ENCODE measurements around the gene MCU.

The MCU gene

GRCh38 chr10:72925951-72926465 lies 234.1 kb downstream of the MCU start:
- 89 to 92% methylated on average over 3 of the region's 3 CpGs for WGBS, 2 experiments
- Histone ChIP-seq H3K9me3 (ENCODE audit: control insufficient read depth, low read length) (no peaks in the 10 kb centered on the region), H3K36me3 (ENCODE audit: control insufficient read depth, insufficient read depth, low read length) (no peaks in the 10 kb centered on the region)

GRCh38 chr10:72927485-72927884 lies 235.5 kb downstream of the MCU start:
- Histone ChIP-seq H3K27ac (ENCODE audit: insufficient read depth, low read depth, low read length, poor library complexity, severe bottlenecking) (no peak overlapping the region), H3K36me3 (ENCODE audit: control insufficient read depth, insufficient read depth, low read length) (no peaks in the 10 kb centered on the region), H3K9me3 (ENCODE audit: control insufficient read depth, low read length) (no peaks in the 10 kb centered on the region), H3K4me1 (ENCODE audit: control insufficient read depth, insufficient read depth, low read length) (no peaks in the 10 kb centered on the region), H3K4me3 (ENCODE audit: insufficient read depth, low read depth, low read length) (no peak overlapping the region), H3K27me3 (ENCODE audit: control insufficient read depth, insufficient read depth, low read length, poor library complexity, severe bottlenecking) (no peaks in the 10 kb centered on the region)
- 90% methylated on average over 5 of the region's 5 CpGs for WGBS, 2 experiments

More at GRCh38 chr10:72925951-72926465, 234.1 kb downstream of the MCU start:
- Histone ChIP-seq H3K4me1 (ENCODE audit: control insufficient read depth, insufficient read depth, low read length) (no peaks in the 10 kb centered on the region), H3K4me3 (ENCODE audit: insufficient read depth, low read depth, low read length) (no peak overlapping the region), H3K27ac (ENCODE audit: insufficient read depth, low read depth, low read length, poor library complexity, severe bottlenecking) (no peak overlapping the region), H3K27me3 (ENCODE audit: control insufficient read depth, insufficient read depth, low read length, poor library complexity, severe bottlenecking) (no peaks in the 10 kb centered on the region)

- Histone ChIP-seq H3K4me1 (ENCODE audit: control insufficient read depth, insufficient read depth, low read length) (no peaks in the 10 kb centered on the region), H3K9me3 (ENCODE audit: control insufficient read depth, low read length) (no peaks in the 10 kb centered on the region), H3K36me3 (ENCODE audit: control insufficient read depth, insufficient read depth, low read length) (no peaks in the 10 kb centered on the region), H3K27me3 (ENCODE audit: control insufficient read depth, insufficient read depth, low read length, poor library complexity, severe bottlenecking) (no peaks in the 10 kb centered on the region), H3K27ac (ENCODE audit: insufficient read depth, low read depth, low read length, poor library complexity, severe bottlenecking) (no peak overlapping the region), H3K4me3 (ENCODE audit: insufficient read depth, low read depth, low read length) (no peak overlapping the region)
- WGBS, 2 experiments: 93 to 94% methylated on average over 5 of the region's 5 CpGs
Measured at GRCh38 chr10:72928798-72929197, 236.9 kb downstream of the MCU start.

- H3K27ac ChIP-seq (ENCODE audit: insufficient read depth, low read depth, low read length, poor library complexity, severe bottlenecking): no peak overlapping the region
- WGBS, 2 experiments: 85 to 91% methylated on average over 2 of the region's 2 CpGs
- H3K4me3 ChIP-seq (ENCODE audit: insufficient read depth, low read depth, low read length): no peak overlapping the region
- no peaks in the 10 kb centered on the region for H3K36me3 ChIP-seq (ENCODE audit: control insufficient read depth, insufficient read depth, low read length)
- no peaks in the 10 kb centered on the region for H3K4me1 ChIP-seq (ENCODE audit: control insufficient read depth, insufficient read depth, low read length)
- H3K9me3 ChIP-seq (ENCODE audit: control insufficient read depth, low read length): no peaks in the 10 kb centered on the region
- H3K27me3 ChIP-seq (ENCODE audit: control insufficient read depth, insufficient read depth, low read length, poor library complexity, severe bottlenecking): no peaks in the 10 kb centered on the region
Measured at GRCh38 chr10:72930276-72930675, 238.3 kb downstream of the MCU start.

GRCh38 chr10:72932259-72933015 lies 240.5 kb downstream of the MCU start:
- Histone ChIP-seq H3K27ac (ENCODE audit: insufficient read depth, low read depth, low read length, poor library complexity, severe bottlenecking) (no peak overlapping the region), H3K36me3 (ENCODE audit: control insufficient read depth, insufficient read depth, low read length) (no peaks in the 10 kb centered on the region), H3K4me1 (ENCODE audit: control insufficient read depth, insufficient read depth, low read length) (no peaks in the 10 kb centered on the region), H3K4me3 (ENCODE audit: insufficient read depth, low read depth, low read length) (no peak overlapping the region), H3K27me3 (ENCODE audit: control insufficient read depth, insufficient read depth, low read length, poor library complexity, severe bottlenecking) (no peaks in the 10 kb centered on the region), H3K9me3 (ENCODE audit: control insufficient read depth, low read length) (no peaks in the 10 kb centered on the region)
- 92 to 95% methylated on average over 20 of the region's 20 CpGs for WGBS, 2 experiments

GRCh38 chr10:72935361-72935760 lies 243.4 kb downstream of the MCU start:
- 96% methylated on average over 6 of the region's 6 CpGs for WGBS, 2 experiments
- Histone ChIP-seq H3K9me3 (ENCODE audit: control insufficient read depth, low read length) (no peaks in the 10 kb centered on the region), H3K4me1 (ENCODE audit: control insufficient read depth, insufficient read depth, low read length) (no peaks in the 10 kb centered on the region), H3K27me3 (ENCODE audit: control insufficient read depth, insufficient read depth, low read length, poor library complexity, severe bottlenecking) (no peaks in the 10 kb centered on the region), H3K27ac (ENCODE audit: insufficient read depth, low read depth, low read length, poor library complexity, severe bottlenecking) (no peak overlapping the region), H3K4me3 (ENCODE audit: insufficient read depth, low read depth, low read length) (no peak overlapping the region), H3K36me3 (ENCODE audit: control insufficient read depth, insufficient read depth, low read length) (no peaks in the 10 kb centered on the region)

All from ectodermal cell (in vitro differentiated cells).